Natural killer cell (primary cell): ENCODE measurements around the gene RPSA. TPM values are rescaled to one million over a fixed set of nuclear protein-coding genes. Genes with fewer than 3 reads are reported as not detected.
"Not testable (repeated sequence)": the region's sequence is repeated elsewhere in the genome, so short reads cannot be mapped to it uniquely, and the experiment has no call there.

ENCODE experiments used
- ATAC-seq, 3 donors: fragments of 150-1000 bp in 2 of 3; fragments of 200-7000 bp in 1 of 3; cut with Tn5 transposase; 1 replicate in 1 of 3; 2 replicates in 2 of 3; pipeline ENCODE4 v1.10.0; 2021; ENCODE audit warnings: mild to moderate bottlenecking in 2 of 3, moderate library complexity in 2 of 3
- DNase-seq, 2 donors: peaks; one replicate each; pipeline versions ENCODE4 v3.0.0 to v3.0.0-alpha.2; 2013 to 2021; ENCODE audit warnings: mixed read lengths in 1 of 2
- H3K27ac ChIP-seq: one replicate; pipeline ENCODE4 v1.5.1; 2013; ENCODE audit warnings: mild to moderate bottlenecking, low read length
- H3K27me3 ChIP-seq: one replicate; pipeline ENCODE4 v1.6.1; 2013; ENCODE audit warnings: low read length; ENCODE audit not compliant: control insufficient read depth, insufficient read depth
- H3K36me3 ChIP-seq: one replicate; pipeline ENCODE4 v1.6.1; 2013; ENCODE audit warnings: low read length; ENCODE audit not compliant: control insufficient read depth, insufficient read depth
- H3K4me1 ChIP-seq: one replicate; pipeline ENCODE4 v1.6.1; 2013; ENCODE audit warnings: low read length; ENCODE audit not compliant: control insufficient read depth, insufficient read depth
- H3K4me3 ChIP-seq: one replicate; pipeline ENCODE4 v1.5.1; 2013; ENCODE audit warnings: low read length
- H3K9me3 ChIP-seq: one replicate; pipeline ENCODE4 v1.6.1; 2013; ENCODE audit warnings: low read length; ENCODE audit not compliant: control insufficient read depth, insufficient read depth
- H3K27ac Mint-ChIP-seq, 2 donors: one replicate each; pipeline ENCODE4 v1.8.0; 2022; ENCODE audit warnings: mild to moderate bottlenecking in 2 of 2, mixed read lengths in 2 of 2, moderate library complexity in 1 of 2
- H3K27me3 Mint-ChIP-seq, 2 donors: one replicate each; pipeline ENCODE4 v1.8.0; 2022; ENCODE audit warnings: low read depth in 2 of 2, mixed read lengths in 2 of 2
- H3K36me3 Mint-ChIP-seq: one replicate; pipeline ENCODE4 v1.8.0; 2022; ENCODE audit warnings: mixed read lengths
- H3K4me1 Mint-ChIP-seq, 2 donors: one replicate each; pipeline ENCODE4 v1.8.0; 2022; ENCODE audit warnings: mixed read lengths in 2 of 2
- H3K4me3 Mint-ChIP-seq: one replicate; pipeline ENCODE4 v1.8.0; 2022; ENCODE audit warnings: mild to moderate bottlenecking, moderate library complexity, mixed read lengths
- H3K9me3 Mint-ChIP-seq, 2 donors: one replicate each; pipeline ENCODE4 v1.8.0; 2022; ENCODE audit warnings: mixed read lengths in 2 of 2
- WGBS: methylation state at CpG from one replicate; pipeline ENCODE4 v1.1.7; 2013; ENCODE audit warnings: missing lambda C conversion rate; ENCODE audit not compliant: insufficient coverage; 5-methylcytosine and 5-hydroxymethylcytosine counted together
- intact Hi-C: fragments of 100-400 bp; cut with micrococcal nuclease; formaldehyde crosslinking; loops from one replicate; pipeline ENCODE4 v1.14.2; 2022
- total RNA-seq, 4 donors: library from RNA; stranded (reverse); fragments of 120-200 nt in 1 of 4; gene quantifications; one replicate each; pipeline versions ENCODE4 v1.2.3 to v1.2.4, GENCODE V29; 2013 to 2022
- TF ChIP-seq, protein P1 (sequence below): fragments of 200-600 bp; IDR thresholded peaks from one replicate; pipeline ENCODE4 v1.8.0; 2022; ENCODE audit warnings: antibody characterized with exemption

The RPSA gene
- total RNA-seq, 3 donors from 2014 or later (not counting 1 experiment from before 2014, with no cell fraction given): 737 to 921 (median 821) TPM

DNA sequence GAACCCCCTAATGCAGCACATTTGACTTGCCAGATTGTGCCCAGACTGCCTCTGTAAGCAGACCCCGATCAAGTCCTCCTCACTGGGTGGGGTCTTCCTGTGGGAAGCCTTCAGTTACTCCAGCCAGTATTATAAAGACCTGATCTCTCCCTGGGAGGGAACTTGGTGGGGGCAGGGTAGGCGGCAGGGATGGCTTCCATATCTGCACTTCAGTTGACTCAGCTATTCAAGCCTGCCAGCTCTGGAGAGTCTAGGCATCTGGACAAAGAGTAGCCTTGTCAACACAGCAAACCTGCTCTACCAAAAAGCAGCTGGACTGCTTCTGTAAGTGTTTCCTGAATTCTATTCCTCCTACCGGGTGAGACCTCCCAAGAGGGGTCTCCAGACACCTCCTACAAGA, 44.3 kb upstream of the RPSA start:
- Mint-ChIP-seq H3K27ac (peak overlapping the region; percentile 69 to 90), H3K4me1 (peaks cover 48 to 64% of the 10 kb centered on the region in 2 donors), H3K36me3 (no peaks in the 10 kb centered on the region), H3K9me3 (no peaks in the 10 kb centered on the region), H3K4me3 (peak overlapping the region; percentile 78), H3K27me3 (no peaks in the 10 kb centered on the region)
- H3K36me3 ChIP-seq: no peaks in the 10 kb centered on the region
- peaks cover 45% of the 10 kb centered on the region for H3K4me1 ChIP-seq
- no peak for ATAC-seq
- no peaks in the 10 kb centered on the region for H3K9me3 ChIP-seq
- no peaks in the 10 kb centered on the region for H3K27me3 ChIP-seq
- DNase-seq: no peak
- 57% methylated on average over 3 of the region's 3 CpGs for WGBS
- no peak overlapping the region for H3K4me3 ChIP-seq
- TF ChIP-seq, protein P1, sequence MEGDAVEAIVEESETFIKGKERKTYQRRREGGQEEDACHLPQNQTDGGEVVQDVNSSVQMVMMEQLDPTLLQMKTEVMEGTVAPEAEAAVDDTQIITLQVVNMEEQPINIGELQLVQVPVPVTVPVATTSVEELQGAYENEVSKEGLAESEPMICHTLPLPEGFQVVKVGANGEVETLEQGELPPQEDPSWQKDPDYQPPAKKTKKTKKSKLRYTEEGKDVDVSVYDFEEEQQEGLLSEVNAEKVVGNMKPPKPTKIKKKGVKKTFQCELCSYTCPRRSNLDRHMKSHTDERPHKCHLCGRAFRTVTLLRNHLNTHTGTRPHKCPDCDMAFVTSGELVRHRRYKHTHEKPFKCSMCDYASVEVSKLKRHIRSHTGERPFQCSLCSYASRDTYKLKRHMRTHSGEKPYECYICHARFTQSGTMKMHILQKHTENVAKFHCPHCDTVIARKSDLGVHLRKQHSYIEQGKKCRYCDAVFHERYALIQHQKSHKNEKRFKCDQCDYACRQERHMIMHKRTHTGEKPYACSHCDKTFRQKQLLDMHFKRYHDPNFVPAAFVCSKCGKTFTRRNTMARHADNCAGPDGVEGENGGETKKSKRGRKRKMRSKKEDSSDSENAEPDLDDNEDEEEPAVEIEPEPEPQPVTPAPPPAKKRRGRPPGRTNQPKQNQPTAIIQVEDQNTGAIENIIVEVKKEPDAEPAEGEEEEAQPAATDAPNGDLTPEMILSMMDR: no peak
- peak overlapping the region; percentile 90 for H3K27ac ChIP-seq
- intact Hi-C loops: no loop called here

DNA sequence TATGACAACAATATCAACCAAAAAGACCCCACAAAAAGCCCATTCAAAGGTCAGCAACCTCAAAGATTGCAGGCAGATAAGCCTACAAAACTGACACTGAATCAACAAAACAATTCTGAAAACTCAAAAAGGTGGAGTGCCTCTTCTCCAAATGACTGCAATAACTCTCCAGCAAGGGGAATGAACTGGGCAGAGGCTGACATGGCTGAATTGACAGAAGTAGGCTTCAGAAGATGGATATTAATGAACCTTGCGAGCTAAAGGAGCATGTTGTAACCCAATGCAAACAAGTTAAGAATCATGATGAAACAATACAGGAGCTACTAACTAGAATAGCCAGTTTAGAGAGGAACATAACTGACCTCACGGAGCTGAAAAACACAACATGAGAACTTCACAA, 43.7 kb upstream of the RPSA start:
- Mint-ChIP-seq H3K4me3 (no peak overlapping the region), H3K9me3 (no peaks in the 10 kb centered on the region), H3K27ac (peak overlapping the region; percentile 69 to 90), H3K4me1 (peaks cover 42 to 58% of the 10 kb centered on the region in 2 donors), H3K27me3 (no peaks in the 10 kb centered on the region), H3K36me3 (no peaks in the 10 kb centered on the region)
- DNase-seq (no peak), ATAC-seq (no peak)
- no peaks in the 10 kb centered on the region for H3K9me3 ChIP-seq
- no peak overlapping the region for H3K4me3 ChIP-seq
- no peaks in the 10 kb centered on the region for H3K27me3 ChIP-seq
- whole genome bisulfite sequencing: 100% methylated on average over 2 of the region's 2 CpGs
- H3K4me1 ChIP-seq: peaks cover 43% of the 10 kb centered on the region
- TF ChIP-seq, protein P1: no peak
- intact Hi-C loops: no loop called here
- H3K36me3 ChIP-seq: no peaks in the 10 kb centered on the region
- H3K27ac ChIP-seq: peak overlapping the region; percentile 90

DNA sequence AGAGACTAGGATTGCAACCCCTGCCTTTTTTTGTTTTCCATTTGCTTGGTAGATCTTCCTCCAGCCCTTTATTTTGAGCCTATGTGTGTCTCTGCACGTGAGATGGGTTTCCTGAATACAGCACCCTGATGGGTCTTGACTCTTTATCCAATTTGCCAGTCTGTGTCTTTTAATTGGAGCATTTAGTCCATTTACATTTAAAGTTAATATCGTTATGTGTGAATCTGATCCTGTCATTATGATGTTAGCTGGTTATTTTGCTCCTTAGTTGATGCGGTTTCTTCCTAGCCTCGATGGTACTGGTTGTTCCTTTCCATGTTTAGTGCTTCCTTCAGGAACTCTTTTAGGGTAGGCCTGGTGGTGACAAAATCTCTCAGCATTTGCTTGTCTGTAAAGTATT, 36.1 kb upstream of the RPSA start:
- ATAC-seq, H3K9me3 Mint-ChIP-seq, H3K27me3 Mint-ChIP-seq, H3K4me1 Mint-ChIP-seq, H3K9me3 ChIP-seq, DNase-seq, H3K27me3 ChIP-seq, H3K4me3 ChIP-seq, H3K36me3 ChIP-seq, H3K4me3 Mint-ChIP-seq, H3K27ac Mint-ChIP-seq, H3K36me3 Mint-ChIP-seq, H3K4me1 ChIP-seq, H3K27ac ChIP-seq, intact Hi-C loops: not testable (repeated sequence)
- 100% methylated on average over 2 of the region's 4 CpGs for WGBS

DNA sequence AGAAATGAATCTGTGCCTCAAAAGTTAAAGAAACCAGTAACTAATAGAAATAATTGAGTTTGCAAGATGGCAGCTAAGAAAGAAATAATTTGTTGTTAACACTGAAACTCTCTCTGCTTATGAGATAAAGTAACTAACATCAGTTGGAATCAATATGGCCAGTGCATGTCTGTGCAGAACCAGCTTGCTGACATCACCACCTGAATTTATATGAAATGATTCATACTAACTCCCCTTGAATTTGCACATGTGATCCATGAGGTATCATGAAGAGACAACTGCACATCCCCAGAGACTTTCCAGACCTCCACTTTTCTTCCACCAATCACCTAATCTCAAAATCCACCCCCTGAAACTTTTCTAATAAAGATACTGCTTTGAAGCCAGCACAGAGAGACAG, 33.7 kb upstream of the RPSA start:
- Mint-ChIP-seq H3K27me3 (peaks cover 0 to 3% of the 10 kb centered on the region in 2 donors), H3K4me3 (no peak overlapping the region), H3K9me3 (peaks cover 0 to 2% of the 10 kb centered on the region in 2 donors), H3K4me1 (peaks cover 1 to 5% of the 10 kb centered on the region in 2 donors), H3K36me3 (peaks cover 5% of the 10 kb centered on the region), H3K27ac (no peak overlapping the region)
- ATAC-seq (no peak), DNase-seq (no peak)
- Histone ChIP-seq H3K36me3 (no peaks in the 10 kb centered on the region), H3K4me1 (peaks cover under 1% of the 10 kb centered on the region), H3K4me3 (no peak overlapping the region), H3K27me3 (no peaks in the 10 kb centered on the region), H3K27ac (no peak overlapping the region), H3K9me3 (no peaks in the 10 kb centered on the region)
- TF ChIP-seq, protein P1: no peak
- intact Hi-C loops: no loop called here
